Measurements from ENCODE around the gene WASHC4.
"Not testable (repeated sequence)": the region's sequence is repeated elsewhere in the genome, so short reads cannot be mapped to it uniquely, and the experiment has no call there.

Gene WASHC4

DNA sequence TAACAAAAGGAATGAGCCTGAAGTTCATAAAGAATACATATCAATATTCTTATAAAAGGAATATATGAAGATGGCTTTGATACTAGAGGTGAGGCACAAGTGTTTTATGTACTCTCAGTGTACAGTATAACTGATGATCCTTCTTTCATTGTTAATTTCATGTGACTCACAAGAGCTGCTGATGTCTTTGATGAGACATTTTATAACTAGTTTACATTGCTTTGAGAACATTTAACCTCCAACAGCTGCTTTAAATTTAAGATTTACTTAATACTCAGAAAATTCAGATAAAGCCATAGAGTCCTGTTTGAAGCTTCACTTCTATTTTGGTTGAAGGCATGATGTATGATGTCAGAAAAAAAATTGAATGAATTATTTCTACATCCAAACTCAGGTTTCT, 59.8 kb downstream of the WASHC4 start:
- no peak for DNase-seq

DNA sequence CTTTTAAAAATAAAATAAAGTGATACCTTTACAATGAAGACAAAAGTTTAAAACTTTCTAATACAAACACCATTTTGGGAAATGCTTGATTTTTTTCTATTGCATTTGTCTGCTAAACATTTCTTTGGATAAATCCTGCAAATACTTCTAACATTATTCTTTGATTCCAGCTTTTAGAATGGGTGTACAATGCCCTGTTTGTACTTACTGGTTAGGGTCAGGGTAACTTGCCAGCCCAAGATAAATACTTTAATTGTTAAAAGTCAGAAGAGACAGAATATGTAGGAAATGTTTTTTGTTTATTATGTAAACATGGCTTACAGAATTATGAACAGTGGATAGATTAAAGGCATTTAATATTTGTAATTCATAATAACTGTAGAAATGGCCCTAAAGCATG, 60.5 kb downstream of the WASHC4 start:
- DNase-seq = no peak

DNA sequence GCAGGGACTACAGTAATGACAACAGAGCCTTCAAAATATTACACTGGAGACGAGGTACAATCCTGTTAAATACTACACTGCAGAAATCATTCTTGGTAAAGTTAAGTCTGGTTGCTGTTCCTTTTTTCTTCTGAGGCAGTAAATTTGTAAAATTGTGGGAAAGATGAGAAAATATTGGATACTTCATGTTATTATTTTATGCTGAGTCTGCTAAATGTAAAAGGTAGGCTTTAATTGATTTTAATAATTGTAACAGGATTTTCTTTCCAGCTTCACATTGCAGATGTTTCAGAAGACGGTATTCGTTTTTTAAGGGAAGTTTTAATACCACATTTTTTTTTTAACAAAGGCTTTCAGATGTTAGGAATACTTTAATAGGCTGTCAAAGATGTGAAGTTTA, 62.6 kb downstream of the WASHC4 start:
- no peak for DNase-seq

DNA sequence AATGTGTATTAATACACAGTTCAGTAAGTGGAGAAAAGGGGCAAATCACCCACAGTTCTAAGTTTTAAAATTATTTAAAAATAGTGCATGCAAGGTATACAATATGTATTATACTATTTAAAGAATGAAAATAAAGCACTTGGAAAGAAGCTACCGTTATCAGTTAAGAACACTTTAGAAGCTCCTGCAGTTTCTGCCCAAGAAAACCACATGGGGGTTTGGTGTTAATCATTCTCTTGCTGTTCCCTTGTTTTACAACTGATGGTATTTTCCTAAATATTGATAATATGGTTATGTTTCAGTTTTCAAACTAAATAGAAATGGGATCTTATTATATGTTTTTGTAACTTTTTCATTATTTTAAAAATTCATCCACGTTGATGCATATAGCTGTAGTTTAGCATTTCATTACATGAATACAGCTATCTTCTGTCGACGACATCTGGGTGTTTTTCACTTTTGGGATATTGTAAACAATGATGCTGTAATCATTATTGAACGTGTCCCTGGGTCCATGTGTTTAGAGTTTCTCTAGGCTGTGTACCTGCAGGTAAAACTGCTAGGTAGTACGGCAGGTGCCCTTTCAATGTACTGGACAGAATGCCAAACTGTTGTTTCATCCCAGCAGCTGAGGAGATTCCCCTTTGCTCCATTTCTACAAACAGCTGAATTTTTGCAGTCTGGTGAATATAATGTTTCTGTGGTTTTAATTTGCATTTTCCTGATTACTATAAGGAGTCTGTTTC, 64.3 kb downstream of the WASHC4 start:
- no peak for DNase-seq

DNA sequence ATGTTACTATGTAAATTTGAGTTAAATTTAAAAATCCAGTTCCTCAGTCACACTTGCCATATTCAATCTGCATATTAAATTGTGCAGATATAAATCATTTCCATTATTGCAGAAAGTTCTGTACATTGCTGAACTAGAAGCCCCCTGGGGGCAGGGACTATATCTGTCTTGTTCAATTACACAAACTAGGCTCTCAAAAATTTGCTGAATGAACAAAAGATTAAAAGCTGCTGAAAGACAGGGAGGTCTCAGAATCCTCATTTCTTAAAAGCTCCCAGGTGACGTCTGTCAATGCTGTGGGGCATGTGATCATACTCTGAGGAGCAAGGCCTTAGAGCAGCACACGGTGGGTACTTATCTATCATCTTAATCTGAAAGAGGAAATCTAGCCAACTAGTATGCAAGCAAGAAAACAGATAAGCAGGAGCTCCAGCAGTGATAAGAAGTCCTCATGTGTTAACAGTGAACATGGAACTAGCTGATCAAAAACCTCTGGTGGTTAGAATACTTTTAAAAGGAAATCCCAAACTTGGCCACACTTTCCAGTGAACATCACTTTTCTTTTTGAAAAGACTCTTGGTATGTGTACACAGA, 68.0 kb downstream of the WASHC4 start:
- DNase-seq = no peak

DNA sequence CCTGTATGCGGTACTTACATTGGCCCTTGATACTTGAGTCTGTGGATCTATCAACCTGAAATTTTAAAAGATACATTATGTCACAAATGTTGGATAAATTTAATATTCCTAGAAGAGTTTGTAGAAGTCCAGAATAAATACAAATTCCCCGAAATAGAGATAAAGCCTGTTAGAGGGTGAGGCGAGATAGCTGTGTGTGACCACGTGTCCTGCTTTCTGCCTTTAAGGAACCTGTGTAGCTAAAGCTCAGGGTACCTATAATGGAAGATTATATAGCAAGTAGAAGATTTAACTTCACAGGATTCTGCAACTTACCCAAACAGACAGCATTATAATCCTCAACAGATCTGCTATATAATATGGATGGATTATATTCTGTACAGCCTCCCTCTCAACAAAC, 69.7 kb downstream of the WASHC4 start:
- DNase-seq = no peak

DNA sequence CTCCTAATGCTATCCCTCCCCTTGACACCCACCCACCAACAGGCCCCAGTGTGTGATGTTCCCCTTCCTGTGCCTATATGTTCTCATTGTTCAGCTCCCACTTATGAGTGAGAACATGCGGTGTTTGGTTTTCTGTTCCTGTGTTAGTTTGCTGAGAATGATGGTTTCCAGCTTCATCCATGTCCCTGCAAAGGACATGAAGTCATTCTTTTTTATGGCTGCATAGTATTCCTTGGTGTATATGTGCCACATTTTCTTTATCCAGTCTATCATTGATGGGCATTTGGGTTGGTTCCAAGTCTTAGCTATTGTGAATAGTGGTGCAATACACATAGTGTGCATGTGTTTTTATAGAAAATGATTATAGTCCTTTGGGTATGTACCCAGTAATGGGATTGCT, 71.6 kb downstream of the WASHC4 start:
- DNase-seq = not testable (repeated sequence)

DNA sequence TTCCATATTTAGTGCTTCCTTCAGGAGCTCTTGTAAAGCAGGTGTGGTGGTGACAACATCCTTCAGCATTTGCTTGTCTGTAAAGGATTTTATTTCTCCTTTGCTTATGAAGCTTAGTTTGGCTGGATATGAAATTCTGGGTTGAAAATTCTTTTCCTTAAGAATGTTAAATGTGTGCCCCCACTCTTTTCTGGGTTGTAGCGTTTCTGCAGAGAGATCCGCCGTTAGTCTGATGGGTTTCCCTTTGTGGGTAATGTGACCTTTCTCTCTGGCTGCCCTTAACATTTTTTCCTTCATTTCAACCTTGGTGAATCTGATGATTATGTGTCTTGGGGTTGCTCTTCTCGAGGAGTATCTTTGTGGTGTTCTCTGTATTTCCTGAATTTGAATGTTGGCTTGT, 75.9 kb downstream of the WASHC4 start:
- DNase-seq = not testable (repeated sequence)

DNA sequence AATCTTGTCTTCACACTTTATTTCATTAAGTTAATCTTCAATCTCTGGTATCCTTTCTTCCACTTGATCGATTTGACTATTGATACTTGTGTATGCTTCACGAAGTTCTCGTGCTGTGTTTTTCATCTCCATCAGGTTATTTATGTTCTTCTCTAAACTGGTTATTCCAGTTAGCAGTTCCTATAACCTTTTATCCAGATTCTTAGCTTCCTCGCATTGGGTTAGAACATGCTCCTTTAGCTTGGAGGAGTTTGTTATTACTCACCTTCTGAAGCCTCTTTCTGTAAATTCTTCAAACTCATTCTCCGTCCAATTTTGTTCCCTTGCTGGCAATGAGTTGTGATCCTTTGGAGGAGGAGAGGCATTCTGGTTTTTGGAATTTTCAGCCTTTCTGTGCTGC, 76.4 kb downstream of the WASHC4 start:
- DNase-seq = not testable (repeated sequence)

DNA sequence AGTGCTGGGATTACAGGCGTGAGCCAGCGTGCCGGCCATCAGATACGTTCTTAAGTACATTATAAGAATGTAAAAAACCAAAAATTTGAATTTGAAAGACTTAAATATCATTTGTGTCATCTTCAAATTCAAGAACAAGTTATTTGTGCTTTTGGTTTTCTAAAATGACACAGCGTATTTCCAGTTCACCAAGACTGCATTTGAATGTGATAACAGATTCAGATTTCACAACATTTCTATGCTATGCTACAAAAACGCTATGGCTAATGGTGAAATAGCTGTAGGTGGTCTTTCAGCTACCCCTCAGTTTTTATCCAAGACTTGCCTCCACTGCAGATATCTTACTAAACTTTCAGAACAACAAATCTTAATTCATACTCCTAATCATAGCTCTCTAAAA, 81.8 kb downstream of the WASHC4 start:
- no peak for DNase-seq

DNA sequence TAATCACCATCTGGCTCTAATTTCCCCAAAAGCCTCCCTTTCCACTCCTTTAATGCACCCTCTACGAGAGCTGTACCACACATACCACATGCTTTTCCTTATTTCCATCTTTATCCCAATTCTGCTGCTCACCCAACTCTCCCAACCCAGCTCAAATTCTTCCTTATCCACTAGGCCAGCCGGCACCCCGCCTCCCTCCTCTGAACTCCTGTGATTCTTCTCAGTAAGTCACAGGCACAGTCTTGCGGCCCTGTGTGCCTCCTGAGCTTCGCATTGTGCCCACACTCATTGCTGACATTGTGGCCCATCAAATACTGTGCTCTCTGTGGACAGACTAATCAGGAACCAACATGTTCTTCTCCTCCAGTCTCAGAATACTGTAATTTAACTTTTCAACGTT, 83.0 kb downstream of the WASHC4 start:
- no peak for DNase-seq

DNA sequence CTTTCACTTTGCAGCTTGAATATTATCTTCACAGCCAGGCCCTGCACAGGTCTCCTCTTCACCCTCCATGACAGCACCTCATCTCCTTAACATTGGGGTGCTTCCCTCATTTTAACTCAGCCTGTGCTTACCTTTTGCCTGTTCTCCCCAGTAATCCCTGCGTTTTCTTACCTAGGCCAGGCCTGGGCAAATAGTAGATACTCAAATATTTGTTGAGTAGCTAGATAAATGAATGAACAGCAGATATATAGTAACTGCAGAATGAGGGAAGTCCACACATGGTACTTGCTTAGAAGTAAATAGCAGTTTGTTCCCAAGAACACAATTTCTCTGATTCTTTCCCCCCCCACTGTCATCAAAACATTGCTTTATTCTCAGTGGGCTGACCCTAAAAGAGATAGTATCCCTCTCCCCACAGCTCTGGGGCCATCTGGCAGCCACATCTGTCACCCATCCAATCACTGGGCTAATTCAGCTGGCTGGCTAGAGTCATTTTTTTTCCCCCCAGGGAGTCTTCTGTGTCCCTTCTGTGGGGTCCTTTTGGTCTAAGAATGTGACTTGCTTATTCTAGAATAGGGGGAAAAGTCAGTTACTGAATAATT, 85.2 kb downstream of the WASHC4 start:
- DNase-seq = no peak

DNA sequence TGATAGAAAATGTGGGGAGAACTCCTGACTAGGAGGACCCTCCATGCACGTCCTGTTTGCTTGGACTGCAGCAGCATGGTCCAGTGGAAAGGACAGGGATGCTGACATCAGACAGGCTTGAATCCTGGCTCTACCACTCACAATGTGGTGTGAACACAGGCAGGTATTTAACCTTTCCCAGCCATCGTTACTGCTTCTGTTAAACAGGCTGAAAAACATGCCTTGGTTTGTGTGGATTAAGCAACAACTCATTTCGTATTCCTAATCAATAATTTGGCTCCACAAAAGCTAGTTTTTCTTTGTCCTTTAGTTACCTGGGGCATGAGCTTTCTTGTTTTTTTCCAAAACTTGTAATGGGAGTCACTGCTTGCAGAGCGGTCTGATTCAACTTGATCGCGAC, 87.4 kb downstream of the WASHC4 start:
- DNase-seq = no peak

DNA sequence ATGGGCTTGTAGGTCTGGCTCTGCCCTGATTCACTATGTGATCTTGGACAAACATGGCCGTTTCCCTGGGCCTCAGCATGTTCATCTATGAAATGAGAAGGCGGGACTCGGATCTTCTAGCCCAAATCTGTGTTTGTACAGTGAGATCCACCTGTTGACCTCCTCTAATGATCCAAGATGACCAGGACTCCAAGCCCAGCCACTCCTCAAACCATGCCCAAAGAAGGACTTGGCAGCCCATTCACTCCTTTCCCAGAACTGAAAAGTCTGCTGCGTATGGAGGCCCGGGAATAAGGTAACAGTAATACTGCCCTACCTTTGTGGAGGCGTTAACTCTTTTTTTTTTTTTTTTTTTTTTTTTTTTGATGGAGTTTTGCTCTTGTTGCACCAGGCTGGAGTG, 88.6 kb downstream of the WASHC4 start:
- no peak for DNase-seq

DNA sequence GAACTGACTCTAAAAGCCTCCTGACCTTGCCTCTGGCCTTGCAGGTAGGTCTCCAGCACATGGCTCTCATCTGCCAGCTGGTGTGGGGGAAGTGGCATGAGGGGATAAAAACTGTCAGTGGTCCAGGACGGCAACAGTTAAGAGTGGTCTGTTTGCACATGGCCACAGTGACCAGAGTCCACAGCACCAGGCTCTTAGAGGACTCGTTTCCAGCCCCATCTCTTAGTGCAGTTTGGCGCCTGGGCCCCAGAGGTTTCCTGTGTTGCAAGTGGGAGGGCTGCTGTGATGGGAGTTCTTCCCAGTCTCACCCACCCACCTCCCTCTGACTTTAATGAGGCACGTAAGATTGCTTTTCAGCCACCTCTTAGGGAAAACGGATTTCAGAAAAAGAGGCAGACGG, 91.4 kb downstream of the WASHC4 start:
- DNase-seq = no peak

DNA sequence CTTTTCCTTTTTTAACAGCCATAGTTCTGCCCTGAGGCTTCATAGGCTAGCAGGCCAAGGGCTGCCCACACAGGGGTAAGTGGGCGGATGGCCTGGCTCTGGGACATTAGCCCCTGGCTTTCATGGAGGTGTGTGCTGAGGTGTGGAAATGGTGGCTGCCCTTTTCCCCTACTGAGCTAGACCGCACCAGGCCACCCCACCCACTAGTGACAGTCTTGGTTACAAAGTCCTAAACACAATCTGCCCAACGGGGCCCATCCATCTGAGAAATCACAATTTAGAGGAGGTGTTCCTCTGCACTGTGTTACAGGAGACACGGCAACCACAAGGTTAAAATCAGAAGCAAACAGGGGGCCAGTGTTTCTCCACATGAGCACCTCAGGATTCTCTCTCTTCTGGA, 92.9 kb downstream of the WASHC4 start:
- no peak for DNase-seq

DNA sequence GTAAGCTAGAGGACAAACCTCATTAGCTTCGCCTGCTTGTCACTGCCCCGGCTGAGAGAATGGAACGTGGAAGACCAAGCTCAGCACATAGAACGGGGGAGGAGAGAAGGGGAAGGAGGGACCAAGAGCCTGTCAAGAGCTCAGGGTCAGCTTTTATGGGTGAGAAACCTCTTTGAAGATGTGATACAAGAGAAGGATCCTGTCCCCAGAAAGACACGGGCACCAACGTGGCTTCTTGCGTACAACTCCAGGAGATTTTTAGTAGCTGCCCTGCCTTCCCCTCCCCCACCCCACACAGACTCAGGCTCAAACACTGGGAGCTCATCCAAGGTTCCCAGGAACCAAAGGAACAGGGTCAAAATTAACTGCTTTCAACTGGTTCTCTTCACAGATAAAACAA, 93.8 kb downstream of the WASHC4 start:
- DNase-seq = no peak

DNA sequence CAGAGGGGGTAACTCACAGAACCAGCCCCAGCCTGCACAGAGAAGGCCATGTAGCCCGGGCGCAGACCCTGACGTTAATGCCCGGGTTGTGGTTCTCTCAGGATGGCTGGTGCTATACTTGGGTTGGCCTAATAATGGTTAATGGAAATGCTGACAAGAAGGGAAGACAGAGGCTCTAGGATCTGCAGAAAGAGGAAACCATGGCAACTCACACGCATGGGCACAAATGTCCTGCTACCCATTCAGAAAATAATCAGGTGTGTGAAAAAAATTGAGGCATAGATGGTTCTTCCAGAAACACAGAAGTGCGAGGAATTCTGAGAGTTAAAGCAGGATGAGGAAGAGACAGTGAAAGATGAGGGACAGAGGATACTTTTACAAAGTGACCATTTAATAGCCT, 94.7 kb downstream of the WASHC4 start:
- no peak for DNase-seq

DNA sequence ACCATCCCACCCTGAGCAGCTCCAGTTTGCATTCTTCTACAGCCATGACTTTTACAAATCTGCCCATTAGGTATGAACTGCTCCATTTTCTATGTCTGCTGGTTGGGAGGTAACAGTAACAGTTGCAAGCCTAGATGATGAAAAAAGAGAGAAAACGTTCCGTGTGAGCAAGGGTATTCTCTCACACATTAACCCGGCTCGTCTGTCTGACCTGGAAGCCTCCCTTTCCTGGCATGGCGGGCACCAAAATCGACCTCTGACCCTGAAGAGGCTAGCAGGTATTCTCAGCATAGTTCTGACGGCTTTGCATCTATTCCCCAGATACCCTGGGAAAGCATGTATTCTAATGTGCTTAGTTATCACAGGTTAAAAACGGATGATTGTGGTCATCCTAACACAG, 96.6 kb downstream of the WASHC4 start:
- no peak for DNase-seq

DNA sequence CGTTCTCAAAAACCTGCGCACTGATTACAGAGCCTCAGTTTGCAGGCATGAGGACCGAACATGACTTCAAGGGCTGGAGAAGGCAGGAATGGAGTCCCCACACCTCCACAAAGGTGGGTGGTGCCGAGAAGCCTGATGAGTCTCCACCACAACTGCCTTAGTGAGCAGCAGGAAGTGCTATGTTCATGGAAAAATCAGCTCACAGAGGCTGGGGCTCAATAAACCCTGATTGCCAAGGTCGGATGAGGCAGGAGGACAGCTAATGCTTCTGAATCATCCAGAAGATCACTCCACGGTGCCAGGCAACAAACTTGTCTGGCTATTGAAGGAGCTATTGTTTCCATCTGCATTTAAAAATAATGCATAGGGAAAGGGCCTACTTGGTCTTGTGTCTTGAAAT, 97.4 kb downstream of the WASHC4 start:
- no peak for DNase-seq

DNA sequence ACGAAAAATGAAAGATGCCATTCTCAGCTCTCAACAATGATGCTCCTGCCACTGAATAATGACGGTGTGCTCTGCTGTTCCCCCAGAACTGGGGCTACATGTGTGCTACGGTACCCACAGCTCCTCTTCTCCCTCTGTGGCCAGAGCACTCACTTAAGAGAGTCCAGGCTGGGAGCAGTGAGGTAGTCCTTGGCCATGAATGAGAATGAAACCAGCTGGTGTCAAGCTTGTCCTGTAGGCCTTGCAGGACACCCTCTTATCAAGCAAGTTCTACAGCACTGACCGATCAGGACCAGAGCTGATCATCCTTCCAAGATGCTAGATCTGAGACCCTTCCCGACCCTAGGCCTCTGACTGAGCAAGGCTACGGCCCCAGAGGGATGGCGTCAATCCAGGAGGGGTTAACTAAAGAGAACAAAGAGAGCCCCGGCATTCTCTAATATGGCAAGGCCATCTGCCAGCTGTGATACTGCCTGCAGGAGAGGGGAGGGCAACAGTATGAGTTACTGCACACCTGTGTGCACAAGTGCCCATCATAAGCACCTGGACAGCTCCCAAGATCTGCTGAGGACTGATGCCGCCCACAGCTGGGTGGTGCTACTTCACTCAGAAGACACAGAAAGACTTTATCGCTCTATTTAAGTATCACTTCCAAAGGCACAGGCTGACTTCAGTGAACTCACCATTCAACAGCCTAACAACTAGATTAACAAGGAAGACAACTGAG, 98.0 kb downstream of the WASHC4 start:
- no peak for DNase-seq

DNA sequence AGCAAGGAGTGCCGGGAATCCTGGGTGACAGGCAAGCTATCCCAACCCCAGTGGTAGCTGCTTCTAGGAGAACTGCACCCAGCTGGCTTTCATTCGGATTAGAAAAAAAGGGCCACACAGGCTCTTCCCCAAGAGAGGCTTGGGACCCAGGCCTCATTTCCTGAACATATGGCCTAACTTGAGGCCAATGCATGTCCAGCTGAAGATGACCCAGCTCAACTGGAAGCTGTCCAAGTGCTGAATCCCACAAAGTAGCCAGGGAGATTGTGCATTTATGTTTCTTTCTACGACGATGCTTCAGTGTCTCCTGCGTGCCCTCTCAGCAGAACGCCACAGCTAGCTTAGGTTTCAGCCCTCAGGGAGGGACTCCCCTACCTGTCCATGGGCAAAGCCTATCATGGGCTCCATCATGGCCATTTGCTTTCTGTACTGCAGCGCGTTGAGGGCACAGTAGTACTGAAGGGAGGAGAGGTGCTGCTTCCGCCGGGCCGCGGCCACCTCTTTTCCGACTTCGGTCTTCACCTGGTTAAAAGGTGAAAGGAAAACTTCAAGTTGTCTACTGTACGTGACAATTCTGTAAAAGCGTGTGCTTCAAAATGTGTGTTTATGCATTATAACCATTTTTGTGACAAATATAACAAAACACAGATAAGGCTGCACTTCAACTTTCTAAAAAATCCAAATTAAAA, 99.3 kb downstream of the WASHC4 start:
- no peak for DNase-seq

DNA sequence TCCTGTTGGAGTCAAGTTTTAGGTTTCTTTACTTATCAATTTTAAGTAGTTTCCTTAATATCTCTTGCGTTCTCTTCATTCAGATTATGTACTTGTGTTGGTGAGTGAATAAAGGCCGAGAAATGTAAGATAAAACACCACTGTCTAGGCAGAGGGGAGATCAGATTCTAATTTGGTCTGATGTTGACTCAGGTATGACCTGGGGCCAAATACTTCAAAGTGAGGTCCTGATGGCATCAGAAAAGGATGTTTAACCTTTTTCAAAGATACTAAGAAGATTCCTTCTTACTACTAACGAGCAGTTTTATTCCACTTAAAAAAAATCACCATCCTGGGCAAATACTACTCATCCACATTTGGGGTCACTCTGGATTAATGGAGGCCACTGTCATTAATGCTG, 101.6 kb downstream of the WASHC4 start:
- no peak for DNase-seq

Data from CD4-positive, alpha-beta T cell treated with Interleukin-17A for 4 hours (primary cell).